NCI-H1930 (cell line): ENCODE results near the gene OPRL1.

Source experiments
- DNase-seq, 2 experiments: peaks; one replicate each; lab custom pipeline; 2025; lab: John Stamatoyannopoulos, UW

Gene OPRL1

DNA sequence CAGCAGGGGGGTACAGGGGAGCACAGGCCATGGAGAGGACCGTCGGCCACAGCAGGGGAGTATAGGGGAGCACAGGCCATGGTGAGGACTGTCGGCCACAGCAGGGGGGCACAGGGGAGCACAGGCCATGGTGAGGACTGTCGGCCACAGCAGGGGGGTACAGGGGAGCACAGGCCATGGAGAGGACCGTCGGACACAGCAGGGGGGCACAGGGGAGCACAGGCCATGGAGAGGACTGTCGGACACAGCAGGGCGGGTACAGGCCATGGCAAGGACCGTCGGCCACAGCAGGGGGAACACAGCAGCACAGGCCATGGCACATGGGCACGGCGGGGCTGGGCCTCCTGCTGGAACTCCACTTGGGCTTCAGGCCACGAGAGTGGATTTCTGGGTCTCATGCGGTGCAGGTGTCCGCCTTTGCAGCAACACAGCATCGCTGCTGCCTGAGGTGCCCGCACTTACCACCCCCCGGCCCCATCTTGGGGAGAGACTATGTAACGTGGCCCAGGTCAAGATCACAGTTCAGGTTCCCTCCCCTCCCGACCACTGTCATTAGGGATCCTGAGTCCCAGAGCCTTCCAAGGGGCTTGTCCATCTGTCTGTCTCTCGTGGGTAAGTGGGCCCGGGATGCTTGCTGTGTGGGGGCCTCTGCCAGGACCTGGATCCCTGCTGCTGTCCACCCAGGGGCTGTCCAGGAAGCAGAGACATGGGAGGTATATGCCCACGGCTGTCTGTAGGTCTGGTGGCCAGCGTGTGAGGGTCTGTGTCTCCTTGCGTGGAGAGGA, 25.0 kb downstream of the OPRL1 start:
- DNase-seq, result no peak

DNA sequence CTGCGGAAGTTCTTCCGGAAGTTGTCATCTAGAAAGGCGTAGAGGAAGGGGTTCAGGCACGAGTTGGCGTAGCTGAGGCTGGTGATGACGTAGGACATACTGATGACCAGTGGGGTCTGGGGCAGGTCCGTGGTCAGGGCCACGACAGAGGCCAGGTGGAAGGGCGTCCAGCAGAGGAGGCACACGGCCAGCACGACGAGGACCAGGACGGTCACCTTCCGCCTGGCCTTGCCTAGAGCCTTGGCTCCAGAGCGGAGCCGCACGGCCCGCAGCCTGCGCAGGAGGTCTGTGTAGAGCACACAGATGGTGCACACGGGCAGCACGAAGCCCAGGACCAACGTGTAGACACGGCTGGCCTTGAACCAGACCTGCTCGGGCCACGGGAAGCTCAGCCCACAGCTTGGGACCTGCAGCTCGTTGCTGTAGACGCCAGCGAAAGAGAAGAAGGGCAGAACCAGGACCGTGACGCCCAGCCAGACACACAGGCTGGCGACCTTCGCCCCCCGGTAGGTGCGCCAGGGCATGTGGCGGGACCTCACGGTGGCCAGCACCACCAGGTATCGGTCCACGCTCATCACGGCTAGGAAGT, 26.1 kb downstream of the OPRL1 start:
- DNase-seq, result no peak

DNA sequence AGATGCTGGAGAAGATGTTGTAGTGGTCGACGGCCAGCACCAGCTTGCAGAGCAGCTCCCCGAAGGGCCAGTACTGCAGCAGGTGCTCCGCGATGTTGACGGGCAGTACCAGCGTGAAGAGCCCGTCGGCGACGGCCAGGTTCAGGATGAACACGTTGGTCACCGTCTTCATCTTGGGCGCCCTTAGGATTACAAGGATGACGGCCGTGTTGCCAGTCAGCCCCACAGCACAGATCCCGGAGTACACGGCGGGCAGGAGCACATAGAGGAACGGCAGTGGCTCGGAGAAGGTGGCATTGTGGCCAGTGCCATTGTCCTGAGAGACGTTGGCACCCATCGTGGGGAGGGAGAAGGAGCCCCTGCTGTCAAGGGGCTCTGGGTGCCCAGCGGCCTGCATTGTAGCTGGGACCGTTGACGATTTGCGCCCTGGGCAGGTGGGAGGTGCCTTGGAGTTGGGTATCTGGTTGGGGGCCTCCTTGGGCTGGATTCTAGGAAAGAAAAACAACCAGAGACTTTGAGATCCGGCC, 26.6 kb downstream of the OPRL1 start:
- DNase-seq, result no peak

DNA sequence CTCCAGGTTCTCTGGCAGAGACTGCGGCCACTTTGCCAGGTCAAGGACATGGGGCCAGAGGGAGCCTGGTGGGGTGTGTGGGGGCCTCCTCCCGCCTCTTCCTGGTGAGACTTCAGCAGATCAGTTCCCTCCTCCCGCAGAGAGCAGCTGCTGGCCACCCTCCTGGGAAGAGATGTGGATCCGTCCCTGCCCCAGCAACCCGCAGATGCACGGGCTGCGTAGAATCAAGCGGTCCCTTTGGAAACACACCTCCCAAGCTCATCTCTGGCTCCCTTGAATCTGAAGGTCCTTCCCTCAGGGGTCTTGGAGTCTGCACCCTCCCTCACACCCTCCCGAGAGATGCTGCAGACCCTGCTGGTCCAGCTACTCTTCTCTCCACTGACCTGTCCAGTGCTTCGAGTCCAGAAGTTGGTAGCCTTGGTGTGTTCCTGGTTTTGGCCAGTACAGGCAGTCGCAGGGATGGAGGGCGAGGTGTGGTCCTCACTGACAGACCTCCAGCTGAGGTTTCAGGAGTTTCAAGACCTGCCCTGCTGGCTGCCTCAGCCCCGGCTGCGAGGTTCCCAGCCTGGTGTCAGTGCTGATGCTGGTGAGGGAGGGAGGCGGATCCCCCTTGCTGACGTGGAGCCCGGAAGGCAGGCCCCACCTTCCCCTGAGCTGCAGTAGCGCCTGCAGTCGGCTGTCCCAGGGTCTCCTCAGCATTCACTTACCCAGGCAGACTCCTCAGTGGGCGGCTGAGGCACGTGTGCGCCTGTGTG, 27.3 kb downstream of the OPRL1 start, which contains the start of gene NPBWR2:
Gene NPBWR2, minus strand, starts transcription at position 585 of the 755 bp plus-strand sequence. CDS start 734 bp downstream, outside the sequence.
- no peak for DNase-seq

DNA sequence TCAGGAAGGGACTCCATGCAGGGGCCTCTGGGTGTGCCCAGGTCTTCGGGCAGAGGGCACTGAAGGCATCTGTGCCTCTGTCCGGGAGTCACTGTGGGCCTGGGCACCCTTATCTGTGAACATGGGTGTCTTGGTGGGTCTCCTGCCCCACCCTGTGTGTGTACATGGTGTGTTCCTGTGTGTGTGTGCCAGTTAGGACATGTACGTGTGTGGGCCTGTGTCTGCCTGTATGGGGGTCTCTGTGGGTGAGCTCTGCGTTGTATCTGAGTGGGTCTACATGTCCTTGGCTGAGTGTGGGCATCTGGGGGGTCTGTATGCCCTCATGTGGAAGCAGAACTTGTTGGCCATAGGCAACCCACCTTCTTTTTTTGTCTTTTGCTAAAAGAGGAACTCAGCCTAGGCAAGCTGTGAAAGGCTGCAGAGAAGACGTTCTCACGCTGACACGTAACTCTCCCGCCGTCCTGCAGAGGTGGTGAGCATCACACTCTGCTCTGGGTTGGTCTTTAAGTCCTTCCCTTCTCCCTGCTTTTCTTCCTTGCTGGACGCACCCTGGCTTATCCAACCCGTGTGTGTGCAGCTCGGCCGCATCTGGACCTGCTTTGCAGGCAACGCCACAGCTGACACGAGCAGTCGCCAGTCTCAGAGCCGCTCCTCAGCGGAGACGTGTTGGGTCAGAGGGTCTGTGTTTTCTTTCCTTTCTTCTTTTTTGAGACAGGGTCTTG, 28.0 kb downstream of the OPRL1 start:
- no peak for DNase-seq

DNA sequence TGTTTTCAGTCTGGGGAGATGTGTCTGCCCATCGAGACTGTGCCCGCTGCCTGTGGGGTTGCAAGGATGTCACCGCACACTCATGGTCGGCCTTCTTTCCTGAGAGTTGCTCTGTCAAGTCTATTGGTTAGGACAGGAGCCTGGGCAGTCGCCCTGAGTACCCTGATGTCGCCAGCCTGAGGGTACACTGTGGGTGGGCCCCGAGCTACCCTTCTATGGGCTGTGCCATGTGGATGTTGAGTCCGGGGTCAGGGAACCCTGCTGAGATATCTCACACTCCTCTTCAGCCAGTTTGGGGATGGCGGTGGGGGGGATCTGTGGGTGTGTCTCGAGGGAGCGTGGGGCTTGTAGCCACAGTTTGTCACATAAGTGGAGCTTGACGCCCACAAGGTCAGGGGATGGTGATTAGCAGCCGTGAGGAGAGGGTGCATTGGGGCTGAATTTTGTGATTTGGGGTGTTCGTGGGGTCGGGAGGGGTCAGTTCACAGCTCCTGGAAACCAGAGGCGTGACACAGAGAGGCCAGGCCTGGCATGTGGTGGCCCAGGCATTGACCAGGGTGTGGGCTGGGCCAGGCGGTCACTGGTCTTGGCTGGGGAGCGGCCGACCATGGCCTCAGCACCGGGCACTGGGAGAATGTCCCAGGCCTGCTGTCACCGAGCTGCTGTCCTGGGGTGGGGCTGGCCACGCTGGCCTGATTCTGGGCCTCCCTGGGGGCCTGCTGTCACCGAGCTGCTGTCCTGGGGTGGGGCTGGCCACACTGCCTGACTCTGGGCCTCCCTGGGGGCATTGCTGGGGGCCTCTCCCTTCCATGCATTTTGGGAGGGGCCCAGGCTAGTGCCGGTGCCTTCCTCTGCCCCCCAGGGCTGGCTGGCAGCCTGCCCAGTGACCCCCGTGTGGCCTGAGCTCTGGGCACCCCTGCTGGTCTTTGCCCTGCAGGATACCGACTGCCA, 29.1 kb downstream of the OPRL1 start:
- DNase-seq, result no peak

DNA sequence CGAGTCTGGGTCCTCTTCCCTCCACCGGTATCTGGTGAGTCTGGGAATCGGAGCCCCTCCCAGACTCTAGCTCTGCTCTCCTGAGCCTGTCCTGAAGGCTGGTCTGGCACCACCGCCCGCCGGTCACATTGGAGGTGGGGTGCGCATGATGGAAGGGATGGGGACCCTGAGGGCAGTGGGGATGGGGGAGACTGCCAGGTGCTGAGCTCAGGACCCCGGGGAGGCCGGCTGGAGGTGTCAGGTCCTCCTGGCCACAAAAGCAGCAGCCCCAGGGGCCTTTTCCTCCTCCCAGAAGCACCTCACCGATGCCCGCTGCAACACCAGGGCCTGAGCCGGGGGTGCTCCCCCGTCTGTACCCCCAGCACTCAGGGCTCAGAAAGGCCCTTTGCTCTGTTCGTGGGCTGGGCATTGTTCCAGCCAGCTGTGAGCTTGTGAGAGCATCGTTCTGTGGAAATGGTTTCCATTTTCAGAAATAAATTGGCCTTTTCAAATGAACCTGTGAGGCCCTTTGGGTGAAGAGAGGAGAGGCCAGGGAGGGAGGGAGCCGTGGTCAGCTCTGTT, 30.0 kb downstream of the OPRL1 start:
- DNase-seq, result no peak

DNA sequence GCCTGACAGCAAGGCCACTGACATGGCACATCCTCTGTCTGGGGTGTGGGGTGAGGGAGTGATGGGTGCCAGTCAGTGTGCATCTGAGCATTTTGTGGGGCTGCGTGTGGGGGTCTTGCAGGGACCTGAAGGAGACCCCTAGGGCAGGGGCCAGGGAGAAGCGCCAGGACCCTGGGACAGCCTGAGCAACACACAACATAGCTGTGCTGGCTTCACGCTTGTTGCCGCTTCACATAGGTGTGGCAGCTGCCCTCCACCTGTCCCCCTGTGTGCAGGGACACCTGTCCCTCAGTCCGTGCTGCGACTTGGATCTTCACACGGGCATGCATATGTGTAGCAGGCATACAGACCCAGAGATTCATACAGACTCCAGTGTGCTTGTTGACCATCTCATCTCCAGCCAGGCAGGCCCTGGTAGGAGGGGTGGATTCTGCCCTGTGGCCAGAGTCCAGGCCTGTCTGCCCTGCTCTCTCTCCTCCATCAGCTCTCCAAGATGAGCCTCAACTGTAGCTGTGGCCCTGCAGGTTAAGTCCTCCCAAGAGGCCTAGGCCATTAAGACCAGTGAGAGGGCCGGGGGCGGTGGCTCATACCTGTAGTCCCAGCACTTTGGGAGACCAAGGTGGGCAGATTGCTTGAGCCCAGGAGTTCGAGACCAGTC, 30.7 kb downstream of the OPRL1 start:
- no peak for DNase-seq

DNA sequence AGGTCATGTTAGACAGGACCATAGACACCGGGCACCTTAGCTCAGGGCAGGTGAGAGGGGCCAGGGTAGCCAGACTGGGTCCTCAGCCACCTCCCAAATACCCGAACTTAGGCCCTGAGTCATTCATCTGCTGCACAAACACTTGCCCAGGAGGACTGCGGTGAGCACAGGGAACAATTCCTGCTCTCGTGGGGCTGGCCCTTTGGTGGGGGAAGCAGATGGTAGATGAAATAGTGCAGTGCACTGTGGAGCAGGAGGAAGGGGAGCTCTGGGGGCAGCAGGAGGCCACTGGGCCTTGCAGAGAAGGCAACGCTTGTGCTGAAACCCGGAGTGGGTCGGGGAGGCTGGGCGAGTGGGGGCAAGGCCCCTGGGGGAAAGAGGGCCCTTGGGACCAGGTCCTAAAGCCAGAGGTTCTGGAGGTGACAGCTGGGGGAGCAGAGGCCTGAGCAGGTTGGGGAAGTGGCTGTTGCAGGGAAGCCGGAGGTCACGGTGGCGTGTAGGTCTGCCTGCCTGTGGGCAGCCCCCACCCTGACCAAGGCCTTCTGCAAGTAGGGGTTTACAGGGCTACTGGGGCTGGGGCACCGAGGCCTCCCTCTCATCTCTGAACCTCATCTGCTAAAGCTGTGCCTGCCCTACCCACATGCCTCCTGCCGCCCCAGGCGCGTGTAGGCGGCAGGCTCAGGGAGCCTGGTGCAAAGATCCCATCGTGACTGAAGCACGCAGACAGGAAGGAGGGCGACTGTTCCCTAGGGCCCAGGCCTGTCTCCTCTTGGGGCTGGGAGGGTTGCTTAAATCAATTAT, 32.2 kb downstream of the OPRL1 start:
- no peak for DNase-seq

DNA sequence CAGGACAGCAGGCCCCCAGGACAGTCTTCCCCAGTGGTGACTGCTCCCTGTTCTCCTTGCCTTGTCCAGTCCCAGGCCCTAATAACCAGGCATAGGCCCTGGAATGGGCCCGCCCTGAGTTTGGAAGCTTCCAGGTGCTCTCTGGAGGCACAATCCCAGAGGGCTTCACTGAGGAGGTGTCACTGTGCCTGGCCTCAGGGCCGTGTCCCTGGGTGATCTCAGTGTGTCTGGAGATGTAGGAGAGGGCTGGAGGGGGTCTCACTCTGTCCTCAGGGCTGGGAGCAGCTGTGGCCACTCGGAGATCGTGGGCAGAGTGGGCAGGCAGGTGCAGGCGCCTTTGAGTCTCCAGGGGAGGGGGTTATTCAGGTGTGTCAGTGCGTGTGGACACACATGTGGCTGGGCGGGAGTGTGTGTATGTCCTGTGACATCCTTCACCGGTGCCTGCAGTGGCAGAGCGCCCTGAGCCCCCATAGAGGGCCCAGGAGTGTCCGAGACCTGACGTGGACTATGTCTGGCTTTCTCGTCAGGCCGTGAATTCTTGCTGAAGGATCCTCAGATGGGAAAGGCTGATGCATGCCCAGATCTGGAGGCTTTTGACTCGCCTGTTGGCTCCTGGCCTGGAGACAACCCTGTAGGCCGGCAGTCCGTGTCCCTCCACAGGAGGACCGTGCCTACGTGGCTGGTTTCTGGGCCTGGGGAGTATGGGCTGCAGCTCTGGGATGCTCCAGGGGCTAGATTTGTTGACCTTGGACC, 33.0 kb downstream of the OPRL1 start:
- DNase-seq, result no peak

DNA sequence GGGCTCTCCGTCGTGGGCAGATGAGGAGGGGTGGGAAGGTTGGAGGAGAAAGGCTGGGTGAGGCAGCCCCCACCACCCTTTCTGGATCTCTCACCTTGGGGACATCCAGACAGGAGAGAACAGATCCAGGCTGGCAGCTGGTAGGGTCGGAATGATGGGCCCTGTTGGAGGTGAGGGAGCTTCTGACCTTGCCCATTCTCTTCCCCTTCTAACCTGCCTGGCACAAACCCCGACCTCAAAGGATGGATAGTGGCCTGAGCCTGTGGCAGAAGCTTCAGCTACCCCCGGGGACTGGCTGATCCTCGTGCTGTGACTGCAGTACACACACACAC, 33.5 kb downstream of the OPRL1 start:
- DNase-seq, result no peak

DNA sequence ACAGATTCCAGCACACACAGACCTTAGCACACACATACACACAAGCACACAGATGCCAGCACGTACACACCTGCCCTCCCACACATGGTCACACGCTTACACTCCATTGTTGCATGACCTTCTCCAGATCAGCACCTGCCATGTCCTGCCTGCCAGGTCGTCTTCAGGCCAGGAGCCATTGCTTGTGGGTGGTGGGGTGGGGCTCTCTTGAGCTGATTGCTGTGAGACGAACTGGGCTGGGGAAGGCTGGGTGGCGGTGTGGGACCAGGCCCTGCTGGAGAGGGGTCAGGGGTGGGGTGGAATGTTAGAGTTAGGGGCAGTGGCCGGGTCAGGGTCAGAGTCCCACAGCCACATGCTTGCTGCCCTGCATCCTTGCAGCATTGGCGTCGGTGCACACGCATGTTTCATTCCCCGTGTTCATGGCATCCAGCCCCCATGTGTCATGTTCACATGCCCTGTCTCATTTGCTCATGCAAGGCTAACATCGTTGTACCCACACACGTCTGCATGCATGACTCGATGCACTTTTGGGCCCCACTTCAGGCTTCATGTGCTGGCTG, 34.0 kb downstream of the OPRL1 start:
- no peak for DNase-seq

DNA sequence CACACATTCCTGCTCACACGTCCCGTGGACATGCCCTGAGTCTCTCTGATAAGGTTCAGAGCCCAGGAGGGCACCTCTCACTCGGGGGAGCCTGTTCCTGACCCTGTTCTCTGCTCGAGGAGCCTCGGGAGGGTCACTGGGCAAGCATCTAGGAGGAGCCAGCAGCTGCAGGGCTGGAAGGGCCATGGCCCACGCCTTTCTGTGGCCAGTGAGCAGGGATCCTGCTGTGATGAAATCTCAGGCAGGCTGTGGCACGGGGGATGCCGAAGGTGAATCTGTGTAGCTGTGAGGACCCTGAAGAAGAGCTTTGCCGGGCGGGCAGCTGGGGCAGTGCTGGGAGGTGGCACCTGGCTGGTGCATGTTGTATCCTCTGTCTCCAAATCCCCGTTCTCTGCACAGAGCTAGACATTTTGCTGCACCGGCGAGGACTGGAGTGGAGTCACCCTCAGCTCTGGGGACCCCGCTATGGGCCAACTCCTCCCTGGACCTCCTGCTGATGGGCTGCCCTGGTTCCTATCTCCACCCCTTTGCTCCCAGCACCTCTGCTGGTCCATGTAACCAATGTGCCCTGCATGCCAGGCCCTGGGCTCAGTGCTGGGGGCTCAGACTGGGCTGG, 34.6 kb downstream of the OPRL1 start:
- DNase-seq, result no peak

DNA sequence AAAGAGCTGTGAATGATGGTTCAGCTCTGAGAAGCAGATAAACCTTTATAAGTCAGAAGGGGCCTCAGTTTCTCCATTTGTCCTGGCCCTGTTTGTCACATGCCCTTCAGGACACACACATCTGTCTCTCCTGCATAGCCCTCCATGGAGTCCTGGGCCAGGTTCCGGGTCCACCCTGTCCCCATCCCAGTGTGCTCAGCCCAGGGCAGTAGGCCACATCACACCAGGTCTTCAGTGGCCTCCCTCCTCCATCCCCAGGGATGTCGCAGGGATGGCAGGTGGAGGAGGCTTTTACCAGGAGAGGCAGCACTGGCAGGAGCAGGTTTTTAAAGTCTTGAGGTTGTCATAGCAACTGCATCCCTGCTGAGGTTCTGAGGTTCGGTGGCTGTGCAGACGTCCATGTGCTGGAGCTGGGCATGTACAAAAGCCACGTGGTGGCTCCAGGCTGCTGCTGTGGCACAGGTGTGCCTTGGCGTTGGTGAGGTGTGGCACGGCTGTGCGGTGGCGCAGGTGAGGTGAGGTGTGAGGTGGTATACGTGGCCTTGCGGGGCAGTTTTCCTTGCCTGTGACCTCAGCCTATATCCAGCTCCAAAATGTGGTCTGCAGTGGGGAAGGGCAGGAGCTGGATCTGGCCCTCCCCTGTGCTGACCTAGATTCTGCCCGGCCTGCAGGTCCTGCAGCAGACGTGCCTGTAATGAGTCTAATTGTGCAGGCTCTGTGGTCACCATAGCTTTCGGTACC, 35.5 kb downstream of the OPRL1 start:
- no peak for DNase-seq

DNA sequence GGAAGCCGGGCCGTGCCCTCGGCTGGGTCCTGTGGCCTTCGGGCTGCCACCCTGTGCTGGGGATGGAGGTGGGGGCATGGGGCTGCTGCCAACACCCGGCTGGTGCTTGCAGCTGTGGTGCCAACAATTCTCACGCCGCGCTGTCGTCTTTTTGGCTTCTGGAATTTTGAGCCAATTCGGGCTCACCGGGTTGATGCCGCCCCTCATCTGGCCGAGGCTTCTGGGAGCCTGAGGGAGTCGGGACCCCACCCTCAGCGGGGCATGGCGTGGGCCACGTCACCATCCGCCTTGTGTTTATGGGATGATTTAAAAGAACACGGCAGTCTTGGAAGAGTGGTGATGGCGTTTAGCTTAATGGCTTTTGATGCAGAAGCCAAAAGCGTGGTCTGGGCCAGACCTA, 36.1 kb downstream of the OPRL1 start:
- DNase-seq, result no peak

DNA sequence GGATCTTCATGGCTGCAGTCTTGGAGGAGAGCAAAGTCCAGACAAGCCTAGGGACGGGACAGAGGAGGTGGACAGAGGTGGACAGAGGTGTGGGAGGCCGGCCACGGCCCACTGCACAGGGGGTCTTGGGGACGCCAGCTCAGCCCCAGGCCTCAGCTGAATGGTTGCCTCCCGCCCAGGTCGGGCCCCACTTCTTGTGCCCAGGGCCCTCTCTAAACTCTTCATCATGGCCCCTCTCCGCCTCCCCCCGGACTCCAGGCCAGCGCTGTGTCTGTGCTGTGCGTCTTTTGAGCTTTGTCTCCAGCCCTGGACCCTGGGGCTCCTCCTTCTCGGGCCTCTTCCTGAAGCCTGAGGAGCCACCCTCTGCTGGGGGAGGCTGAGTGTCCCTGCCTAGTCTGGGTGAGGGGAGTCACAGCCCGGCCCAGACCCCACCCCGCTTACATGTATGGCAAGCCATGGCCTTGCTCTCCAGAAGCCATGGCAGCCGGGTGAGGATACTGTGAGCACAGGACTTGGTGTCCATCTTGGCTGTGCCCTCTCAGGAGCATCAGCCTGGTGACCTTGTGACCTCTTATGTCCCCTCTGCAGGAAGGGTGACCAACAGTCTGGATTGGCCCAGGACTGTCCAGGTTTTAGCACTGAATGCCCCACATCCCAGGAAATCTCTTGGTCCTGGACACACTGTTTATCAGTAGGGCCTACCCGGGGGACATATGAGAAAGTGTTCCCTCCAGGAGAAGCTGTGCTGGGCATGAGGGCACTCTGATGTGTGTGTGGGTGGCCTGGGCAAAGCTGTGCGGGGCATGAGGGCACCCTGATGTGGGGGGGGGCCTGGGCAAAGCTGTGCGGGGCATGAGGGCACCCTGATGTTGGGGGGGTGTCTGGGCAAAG, 36.9 kb downstream of the OPRL1 start:
- no peak for DNase-seq
